Right atrium auricular region (tissue), 2 donors: ENCODE results near the gene ZNF625. TPM values are rescaled to one million over a fixed set of nuclear protein-coding genes. Genes with fewer than 3 reads are reported as not detected.

Experiments
- DNase-seq: peaks from one replicate; pipeline ENCODE4 v3.0.0-alpha.2; 2019; ENCODE audit warnings: low spot score
- H3K27ac ChIP-seq, 2 donors: fragments of 200-600 bp; sonication (generic); 1 replicate in 1 of 2; 2 replicates in 1 of 2; pipeline ENCODE4 v1.5.1; 2016 to 2019
- H3K27me3 ChIP-seq, 2 donors: fragments of 200-600 bp; sonication (generic); one replicate each; pipeline versions ENCODE4 v1.5.1 to v1.6.0; 2017 to 2019
- H3K36me3 ChIP-seq: fragments of 200-600 bp; sonication (generic); one replicate; pipeline ENCODE4 v1.5.1; 2016
- H3K4me1 ChIP-seq, 2 donors: fragments of 200-600 bp; sonication (generic); one replicate each; pipeline versions ENCODE4 v1.5.1 to v1.6.0; 2017 to 2019
- H3K4me3 ChIP-seq, 2 donors: fragments of 200-600 bp; sonication (generic); 1 replicate in 1 of 2; 2 replicates in 1 of 2; pipeline ENCODE4 v1.5.1; 2017 to 2019; ENCODE audit warnings: mild to moderate bottlenecking in 1 of 2, moderate library complexity in 1 of 2
- H3K9me3 ChIP-seq, 2 donors: fragments of 200-600 bp; sonication (generic); one replicate each; pipeline ENCODE4 v1.5.1; 2019
- total RNA-seq, 2 donors: library from RNA; depleted of rRNA; stranded (reverse); fragments of >200 nt; gene quantifications; one replicate each; pipeline ENCODE4 v1.1.0, GENCODE V29; 2016
- TF ChIP-seq, protein P1 (sequence below), 2 donors: fragments of 200-600 bp; sonication (generic); IDR thresholded peaks; one replicate each; pipeline ENCODE4 v1.5.1; 2019; ENCODE audit warnings: antibody characterized with exemption in 2 of 2

The ZNF625 gene
- total RNA-seq, 2 donors from 2014 or later = 3.2 to 6.3 TPM

DNA sequence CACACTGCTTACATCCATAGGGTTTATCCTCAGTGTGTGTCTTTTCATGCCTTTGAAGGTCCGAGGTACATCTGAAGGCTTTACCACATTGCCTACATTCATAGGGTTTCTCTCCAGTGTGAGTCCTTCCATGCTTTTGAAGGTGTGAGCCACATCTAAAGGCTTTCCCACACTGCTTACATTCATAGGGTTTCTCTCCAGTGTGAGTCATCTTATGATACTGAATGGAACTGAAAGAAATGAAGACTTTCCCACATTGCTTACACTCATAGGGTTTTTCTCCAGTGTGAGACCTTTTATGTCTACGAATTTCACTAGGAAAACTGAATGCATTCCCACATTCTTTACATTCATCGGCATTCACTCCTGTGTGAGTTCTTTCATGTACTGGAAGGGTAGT lies 23.5 kb downstream of the ZNF625 start:
- Histone ChIP-seq H3K27me3 (no peaks in the 10 kb centered on the region), H3K27ac (no peak overlapping the region), H3K36me3 (peaks cover 35% of the 10 kb centered on the region), H3K4me3 (no peak overlapping the region), H3K9me3 (peaks cover 4 to 24% of the 10 kb centered on the region in 2 donors), H3K4me1 (no peaks in the 10 kb centered on the region)
- DNase-seq = no peak
- TF ChIP-seq, protein P1, sequence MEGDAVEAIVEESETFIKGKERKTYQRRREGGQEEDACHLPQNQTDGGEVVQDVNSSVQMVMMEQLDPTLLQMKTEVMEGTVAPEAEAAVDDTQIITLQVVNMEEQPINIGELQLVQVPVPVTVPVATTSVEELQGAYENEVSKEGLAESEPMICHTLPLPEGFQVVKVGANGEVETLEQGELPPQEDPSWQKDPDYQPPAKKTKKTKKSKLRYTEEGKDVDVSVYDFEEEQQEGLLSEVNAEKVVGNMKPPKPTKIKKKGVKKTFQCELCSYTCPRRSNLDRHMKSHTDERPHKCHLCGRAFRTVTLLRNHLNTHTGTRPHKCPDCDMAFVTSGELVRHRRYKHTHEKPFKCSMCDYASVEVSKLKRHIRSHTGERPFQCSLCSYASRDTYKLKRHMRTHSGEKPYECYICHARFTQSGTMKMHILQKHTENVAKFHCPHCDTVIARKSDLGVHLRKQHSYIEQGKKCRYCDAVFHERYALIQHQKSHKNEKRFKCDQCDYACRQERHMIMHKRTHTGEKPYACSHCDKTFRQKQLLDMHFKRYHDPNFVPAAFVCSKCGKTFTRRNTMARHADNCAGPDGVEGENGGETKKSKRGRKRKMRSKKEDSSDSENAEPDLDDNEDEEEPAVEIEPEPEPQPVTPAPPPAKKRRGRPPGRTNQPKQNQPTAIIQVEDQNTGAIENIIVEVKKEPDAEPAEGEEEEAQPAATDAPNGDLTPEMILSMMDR (IDR thresholded peaks at IDR 0.05) = no peak

DNA sequence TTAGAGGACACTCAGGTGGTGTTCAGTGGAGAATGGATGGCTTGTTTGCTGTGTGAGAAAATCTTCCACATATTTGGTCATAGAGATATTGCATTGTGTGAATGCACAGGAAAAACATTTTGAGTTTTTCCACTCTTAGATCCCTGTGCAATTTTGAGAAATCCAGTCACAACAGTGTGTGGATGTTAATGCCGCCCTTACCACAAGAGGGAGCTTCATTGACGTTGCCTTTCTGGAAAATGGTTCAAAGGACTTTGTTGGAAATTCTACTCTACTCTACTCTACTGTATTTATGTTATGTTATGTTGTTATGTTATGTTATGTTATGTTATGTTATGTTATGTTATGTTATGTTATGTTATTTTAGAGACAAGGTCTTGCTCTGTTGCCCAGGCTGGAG lies 29.8 kb downstream of the ZNF625 start:
- Histone ChIP-seq H3K4me1 (no peaks in the 10 kb centered on the region), H3K36me3 (no peaks in the 10 kb centered on the region), H3K27ac (no peak overlapping the region), H3K27me3 (no peaks in the 10 kb centered on the region), H3K9me3 (peaks cover 0 to under 1% of the 10 kb centered on the region in 2 donors), H3K4me3 (no peak overlapping the region)
- DNase-seq = no peak
- TF ChIP-seq, protein P1 (IDR thresholded peaks at IDR 0.05) = peak in 1 of 2 donors; percentile 63

DNA sequence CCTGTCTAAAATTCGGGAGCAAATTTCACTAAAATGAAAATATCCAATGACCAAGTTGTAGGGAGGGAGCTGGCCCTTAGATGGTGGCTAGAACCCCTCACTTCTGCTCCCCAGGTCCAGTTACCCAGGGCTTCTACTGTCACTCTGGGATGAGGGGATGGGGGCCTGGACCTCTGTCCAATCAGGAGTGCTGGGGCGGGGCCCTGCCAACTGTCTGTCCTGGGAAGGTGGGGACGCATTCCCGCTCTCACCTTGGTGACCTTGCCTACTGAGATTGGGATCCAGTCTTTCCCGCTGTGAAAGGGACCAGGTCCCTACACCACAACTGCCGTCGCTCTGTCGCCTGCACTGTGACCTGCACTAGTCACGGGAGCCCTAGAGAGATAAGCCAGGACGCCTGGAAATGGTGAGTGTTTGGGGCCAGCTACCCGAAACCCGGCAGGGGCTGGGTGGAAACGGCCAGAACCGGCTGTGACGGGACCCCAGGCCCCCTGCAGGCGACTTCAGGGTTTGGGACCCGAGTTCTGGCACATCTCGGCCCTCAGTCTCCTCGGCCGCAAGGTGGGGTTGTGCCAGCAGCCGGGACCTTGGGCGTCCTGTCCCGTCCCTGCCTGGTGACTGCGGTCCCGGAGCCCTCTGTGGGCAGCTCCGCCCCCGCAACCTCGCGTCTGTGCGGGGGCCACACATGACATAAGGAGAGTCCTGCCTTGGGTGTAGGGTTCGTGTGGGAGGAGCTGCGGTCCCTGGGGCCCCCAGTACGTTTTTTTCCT lies 39.1 kb downstream of the ZNF625 start:
- Histone ChIP-seq H3K36me3 (peaks cover 4% of the 10 kb centered on the region), H3K4me1 (no peaks in the 10 kb centered on the region), H3K27me3 (no peaks in the 10 kb centered on the region), H3K9me3 (no peaks in the 10 kb centered on the region), H3K27ac (no peak overlapping the region), H3K4me3 (peak overlapping the region in 1 of 2 donors; percentile 22)
- TF ChIP-seq, protein P1 (IDR thresholded peaks at IDR 0.05) = no peak
- no peak for DNase-seq

DNA sequence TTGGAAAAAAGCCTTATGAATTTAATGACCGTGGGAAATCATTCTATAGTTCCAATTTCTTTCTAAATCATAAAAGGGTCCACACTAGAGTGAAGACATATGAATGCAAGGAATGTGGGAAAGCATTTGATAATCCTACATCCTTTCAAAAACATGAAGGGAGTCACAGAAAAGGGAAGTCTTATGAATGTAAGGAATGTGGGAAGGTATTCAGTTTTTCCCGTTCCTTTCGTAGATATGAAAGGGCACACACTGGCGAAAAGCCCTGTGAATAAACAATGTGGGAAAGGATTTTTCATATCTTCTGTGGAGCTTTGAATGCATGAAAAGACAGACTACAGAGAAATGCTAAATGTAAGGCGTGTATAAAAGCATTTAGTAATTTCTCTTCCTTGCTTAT lies 43.4 kb downstream of the ZNF625 start:
- Histone ChIP-seq H3K36me3 (peaks cover 19% of the 10 kb centered on the region), H3K9me3 (no peaks in the 10 kb centered on the region), H3K4me3 (no peak overlapping the region), H3K27ac (no peak overlapping the region), H3K27me3 (no peaks in the 10 kb centered on the region), H3K4me1 (no peaks in the 10 kb centered on the region)
- no peak for DNase-seq
- TF ChIP-seq, protein P1 (IDR thresholded peaks at IDR 0.05) = no peak

DNA sequence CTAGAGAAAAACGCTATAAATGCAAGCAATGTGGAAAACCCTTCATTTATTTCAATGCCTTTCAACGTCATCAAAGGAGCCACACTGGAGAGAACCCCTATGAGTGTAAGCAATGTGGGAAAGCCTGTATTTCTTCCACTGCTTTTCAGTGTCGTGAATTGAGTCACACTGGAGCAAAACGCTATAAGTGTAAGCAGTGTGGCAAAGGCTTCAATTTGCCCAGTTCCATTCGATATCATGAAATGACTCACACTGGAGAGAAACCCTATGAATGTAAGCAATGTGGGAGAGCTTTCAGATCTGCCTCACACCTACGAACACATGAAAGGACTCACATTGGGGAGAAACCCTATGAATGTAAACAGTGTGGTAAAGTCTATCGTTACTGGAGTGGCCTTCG lies 43.8 kb downstream of the ZNF625 start:
- H3K27ac ChIP-seq = no peak overlapping the region
- no peaks in the 10 kb centered on the region for H3K4me1 ChIP-seq
- no peak overlapping the region for H3K4me3 ChIP-seq
- no peaks in the 10 kb centered on the region for H3K9me3 ChIP-seq
- TF ChIP-seq, protein P1 (IDR thresholded peaks at IDR 0.05) = no peak
- H3K36me3 ChIP-seq = peaks cover 19% of the 10 kb centered on the region
- no peaks in the 10 kb centered on the region for H3K27me3 ChIP-seq
- no peak for DNase-seq
